H1 (cell line): ENCODE data around the gene COX5A. TPM values are rescaled to one million over a fixed set of nuclear protein-coding genes. Genes with fewer than 3 reads are reported as not detected.

ENCODE experiments used
- BRCA1 ChIP-seq: IDR thresholded peaks from 2 replicates; pipeline ENCODE4 v1.6.1; 2012; ENCODE audit warnings: low read depth, low read length, improper control_type of control experiment
- CHD7 ChIP-seq: fragments of 300-600 bp; sonication (generic); IDR thresholded peaks from 2 replicates; pipeline ENCODE4 v1.7.1; 2012; ENCODE audit warnings: low read length, moderate library complexity, mild to moderate bottlenecking, inconsistent platforms; ENCODE audit not compliant: insufficient replicate concordance
- CREB1 ChIP-seq: IDR thresholded peaks from 2 replicates; pipeline ENCODE4 v1.6.1; 2012; ENCODE audit warnings: inconsistent platforms
- HDAC2 ChIP-seq, 2 experiments: fragments of 300-600 bp in 1 of 2; sonication (generic) in 1 of 2; IDR thresholded peaks; 2 replicates each; pipeline ENCODE4 v1.6.1; 2011 to 2012; ENCODE audit warnings: low read depth in 2 of 2, low read length in 2 of 2, mild to moderate bottlenecking in 2 of 2, moderate library complexity in 2 of 2, borderline replicate concordance in 1 of 2, inconsistent platforms in 1 of 2
- JUND ChIP-seq: IDR thresholded peaks from 2 replicates; pipeline ENCODE4 v1.6.1; 2011; ENCODE audit warnings: mild to moderate bottlenecking, improper control_type of control experiment, low read length
- KDM5A ChIP-seq: fragments of 200-600 bp; IDR thresholded peaks from 2 replicates; pipeline ENCODE4 v1.7.1; 2012; ENCODE audit warnings: mild to moderate bottlenecking, low read length, inconsistent platforms, mixed read lengths
- RBBP5 ChIP-seq: IDR thresholded peaks from 2 replicates; pipeline ENCODE4 v1.7.1; 2012; ENCODE audit warnings: low read depth, mild to moderate bottlenecking, inconsistent platforms, low read length, moderate library complexity, borderline replicate concordance
- RFX5 ChIP-seq: IDR thresholded peaks from 2 replicates; pipeline ENCODE4 v1.6.1; 2011; ENCODE audit warnings: low read depth, low read length, improper control_type of control experiment, borderline replicate concordance
- SP2 ChIP-seq: IDR thresholded peaks from 2 replicates; pipeline ENCODE4 v1.6.1; 2012; ENCODE audit warnings: mild to moderate bottlenecking, low read length, inconsistent platforms
- SP4 ChIP-seq: IDR thresholded peaks from 2 replicates; pipeline ENCODE4 v1.6.1; 2012; ENCODE audit warnings: low read length, inconsistent platforms
- TAF7 ChIP-seq: optimal IDR thresholded peaks from 2 replicates; pipeline ENCODE3; 2011; ENCODE audit warnings: low read depth, mild to moderate bottlenecking, inconsistent platforms, low read length, moderate library complexity, borderline replicate concordance
- polyA plus RNA-seq, 7 experiments: library from polyadenylated mRNA; depleted of rRNA in 3 of 7; stranded (reverse) in 5 of 7; unstranded in 2 of 7; fragments of >200 nt in 5 of 7; fragments of 200-250 nt in 2 of 7; gene quantifications; 1 replicate in 5 of 7; 2 replicates in 1 of 7; 4 replicates in 1 of 7; pipeline versions ENCODE4 v1.2.1 to v1.2.3, GENCODE V29; 2011 to 2013; ENCODE audit warnings: missing spikeins in 2 of 7, mixed read lengths in 2 of 7
- total RNA-seq: library from RNA; stranded (reverse); fragmentation: NEBNext Ultra II Directional; extraction: Animal tissue kit (Norgen Biotek cat#: 25700); gene quantifications from 2 replicates; pipeline ENCODE4 v1.2.1, GENCODE V29; 2021

COX5A gene
- total and polyA plus RNA-seq, 2 of the 8 experiments (the other 6 are each of a cell fraction or from before 2014, with no cell fraction given) = 270 to 367 TPM

GRCh38 chr15:74873036-74873755, 64.7 kb downstream of the COX5A start, which contains the start of gene SCAMP2 (continued):
- TF ChIP-seq CHD7 (no peak), RFX5 (no peak), KDM5A (no peak), JUND (no peak; the same call in 1 of the 2 replicates), SP2 (peak; percentile 69), BRCA1 (no peak), HDAC2 (IDR thresholded peaks at IDR 0.05; ENCODE audit: borderline replicate concordance in 1 of 2, low read depth in 2 of 2, low read length in 2 of 2) (no peak), SP4 (peak; percentile 46; the same call in 1 of the 2 replicates), CREB1 (peak; percentile 70), RBBP5 (peak; percentile 64; the same call in 1 of the 2 replicates), TAF7 (no peak)
